KMS-11 (cell line): ENCODE data around the gene ENPP4.
"Not testable (repeated sequence)": the region's sequence is repeated elsewhere in the genome, so short reads cannot be mapped to it uniquely, and the experiment has no call there.

Experiments used
- H2AFZ ChIP-seq: fragments of 200-600 bp; sonication (generic); 2 replicates; pipeline ENCODE4 v1.6.1; 2016; ENCODE audit warnings: antibody characterized with exemption, mixed run types, low read depth
- H3K27ac ChIP-seq: fragments of 200-600 bp; sonication (generic); 2 replicates; pipeline ENCODE4 v1.6.1; 2016; ENCODE audit warnings: mild to moderate bottlenecking, mixed run types
- H3K27me3 ChIP-seq: fragments of 200-600 bp; sonication (generic); 2 replicates; pipeline ENCODE4 v1.6.1; 2017; ENCODE audit warnings: mild to moderate bottlenecking, low read depth, mixed run types, moderate library complexity; ENCODE audit not compliant: insufficient read depth
- H3K36me3 ChIP-seq: fragments of 200-600 bp; sonication (generic); 2 replicates; pipeline ENCODE4 v1.6.1; 2017; ENCODE audit warnings: mild to moderate bottlenecking, mixed run types; ENCODE audit not compliant: insufficient read depth
- H3K4me1 ChIP-seq: fragments of 200-600 bp; sonication (generic); 2 replicates; pipeline ENCODE4 v1.6.1; 2016; ENCODE audit warnings: mild to moderate bottlenecking, low read depth, mixed run types; ENCODE audit not compliant: poor library complexity, severe bottlenecking
- H3K4me2 ChIP-seq: fragments of 200-600 bp; sonication (generic); 2 replicates; pipeline ENCODE4 v1.7.0; 2016; ENCODE audit warnings: mild to moderate bottlenecking, mixed run types
- H3K4me3 ChIP-seq: fragments of 200-600 bp; sonication (generic); IDR thresholded peaks from 2 replicates; pipeline ENCODE4 v1.6.1; 2017; ENCODE audit warnings: low read depth, low read length, mixed read lengths; ENCODE audit not compliant: insufficient read depth
- H3K79me2 ChIP-seq: fragments of 200-600 bp; sonication (generic); 2 replicates; pipeline ENCODE4 v1.6.1; 2016; ENCODE audit warnings: low read depth, mixed run types; ENCODE audit not compliant: insufficient read depth
- H3K9ac ChIP-seq: fragments of 200-600 bp; sonication (generic); 2 replicates; pipeline ENCODE4 v1.6.1; 2016; ENCODE audit warnings: mild to moderate bottlenecking, mixed run types
- H4K20me1 ChIP-seq: fragments of 200-600 bp; sonication (generic); 2 replicates; pipeline ENCODE4 v1.6.1; 2016; ENCODE audit warnings: mild to moderate bottlenecking, mixed run types; ENCODE audit not compliant: insufficient read depth
- TF ChIP-seq, protein P1 (sequence below): fragments of 200-600 bp; sonication (generic); conservative IDR thresholded peaks from 2 replicates; pipeline ENCODE4 v1.6.1; 2017; ENCODE audit warnings: low read depth, mild to moderate bottlenecking, antibody characterized with exemption, low read length, moderate library complexity, mixed read lengths

ENPP4 gene

DNA sequence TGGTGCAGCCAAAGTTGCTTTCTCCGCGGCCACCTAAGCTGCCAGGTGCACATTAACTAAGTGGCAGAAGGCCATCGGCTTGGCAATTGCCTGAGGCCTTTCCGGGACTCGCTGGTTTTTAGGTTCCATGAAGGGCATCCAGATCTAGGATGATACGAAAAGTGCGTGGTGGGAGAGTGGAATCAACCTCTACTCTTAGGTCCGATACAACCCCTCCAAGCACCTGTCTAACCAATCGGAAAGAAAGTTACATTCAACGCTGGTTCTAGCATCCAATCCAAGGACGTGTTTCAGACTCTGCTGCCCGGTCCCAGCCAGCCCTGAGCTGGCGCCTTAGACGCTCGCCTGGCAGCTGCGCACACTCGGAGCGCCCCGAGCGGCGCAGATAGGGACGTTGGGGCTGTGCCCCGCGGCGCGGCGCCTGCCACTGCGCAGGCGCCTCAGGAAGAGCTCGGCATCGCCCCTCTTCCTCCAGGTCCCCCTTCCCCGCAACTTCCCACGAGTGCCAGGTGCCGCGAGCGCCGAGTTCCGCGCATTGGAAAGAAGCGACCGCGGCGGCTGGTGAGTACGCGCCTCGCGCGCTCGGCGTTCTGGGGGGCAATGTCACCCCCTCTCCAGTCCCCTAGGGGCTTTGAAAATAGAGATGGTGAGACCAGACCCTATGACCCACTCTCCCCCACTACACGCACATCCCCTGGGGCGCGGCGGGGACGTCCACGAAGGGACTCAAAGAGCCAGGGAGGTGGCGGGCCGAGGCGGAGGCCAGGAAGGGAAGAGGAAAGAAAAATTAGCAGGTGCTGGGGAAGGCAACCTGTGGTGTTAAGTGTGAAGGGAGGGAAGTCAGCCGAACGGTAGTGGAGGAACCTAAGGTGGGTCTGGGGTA lies at the start of gene ENPP4:
Gene ENPP4 (plus strand): TSS at position 361 of the 883 bp plus-strand sequence. CDS start 9,595 bp downstream, outside the sequence.
- Histone ChIP-seq H3K4me2 (peak within 1 kb of the TSS; percentile 97), H3K27me3 (no peaks in the 10 kb centered on the region), H3K4me3 (no peak within 1 kb of the TSS), H4K20me1 (no peaks in the 10 kb centered on the region), H3K79me2 (peaks cover 5% of the 10 kb centered on the region), H3K27ac (no peak within 1 kb of the TSS), H3K4me1 (peaks cover 15% of the 10 kb centered on the region), H3K36me3 (no peaks in the 10 kb centered on the region), H2AFZ (peak within 1 kb of the TSS; percentile 99), H3K9ac (peak within 1 kb of the TSS; percentile 68)
- TF ChIP-seq, protein P1, sequence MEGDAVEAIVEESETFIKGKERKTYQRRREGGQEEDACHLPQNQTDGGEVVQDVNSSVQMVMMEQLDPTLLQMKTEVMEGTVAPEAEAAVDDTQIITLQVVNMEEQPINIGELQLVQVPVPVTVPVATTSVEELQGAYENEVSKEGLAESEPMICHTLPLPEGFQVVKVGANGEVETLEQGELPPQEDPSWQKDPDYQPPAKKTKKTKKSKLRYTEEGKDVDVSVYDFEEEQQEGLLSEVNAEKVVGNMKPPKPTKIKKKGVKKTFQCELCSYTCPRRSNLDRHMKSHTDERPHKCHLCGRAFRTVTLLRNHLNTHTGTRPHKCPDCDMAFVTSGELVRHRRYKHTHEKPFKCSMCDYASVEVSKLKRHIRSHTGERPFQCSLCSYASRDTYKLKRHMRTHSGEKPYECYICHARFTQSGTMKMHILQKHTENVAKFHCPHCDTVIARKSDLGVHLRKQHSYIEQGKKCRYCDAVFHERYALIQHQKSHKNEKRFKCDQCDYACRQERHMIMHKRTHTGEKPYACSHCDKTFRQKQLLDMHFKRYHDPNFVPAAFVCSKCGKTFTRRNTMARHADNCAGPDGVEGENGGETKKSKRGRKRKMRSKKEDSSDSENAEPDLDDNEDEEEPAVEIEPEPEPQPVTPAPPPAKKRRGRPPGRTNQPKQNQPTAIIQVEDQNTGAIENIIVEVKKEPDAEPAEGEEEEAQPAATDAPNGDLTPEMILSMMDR: no peak

- H4K20me1 ChIP-seq: no peaks in the 10 kb centered on the region
- no peaks in the 10 kb centered on the region for H3K27me3 ChIP-seq
- no peak overlapping the region for H2AFZ ChIP-seq
- H3K27ac ChIP-seq: no peak overlapping the region
- no peak overlapping the region for H3K9ac ChIP-seq
- H3K4me2 ChIP-seq: no peak overlapping the region
- no peak overlapping the region for H3K4me3 ChIP-seq
- TF ChIP-seq, protein P1: no peak
- H3K79me2 ChIP-seq: no peaks in the 10 kb centered on the region
- no peaks in the 10 kb centered on the region for H3K36me3 ChIP-seq
- H3K4me1 ChIP-seq: peaks cover 4% of the 10 kb centered on the region
These were observed 49.7 kb upstream of the ENPP4 start for GRCh38 chr6:46080111-46080510.

- not testable (repeated sequence) for H3K4me2 ChIP-seq, H3K4me3 ChIP-seq, H2AFZ ChIP-seq, H3K27me3 ChIP-seq, H3K4me1 ChIP-seq, H4K20me1 ChIP-seq, H3K9ac ChIP-seq, H3K36me3 ChIP-seq, H3K79me2 ChIP-seq, H3K27ac ChIP-seq
These were observed 44.1 kb upstream of the ENPP4 start for GRCh38 chr6:46085688-46086087.

- Histone ChIP-seq H4K20me1 (no peaks in the 10 kb centered on the region), H3K27ac (no peak overlapping the region), H3K4me2 (no peak overlapping the region), H3K36me3 (no peaks in the 10 kb centered on the region), H2AFZ (no peak overlapping the region), H3K79me2 (no peaks in the 10 kb centered on the region), H3K4me1 (no peaks in the 10 kb centered on the region), H3K27me3 (no peaks in the 10 kb centered on the region), H3K4me3 (no peak overlapping the region), H3K9ac (no peak overlapping the region)
- TF ChIP-seq, protein P1: peak; percentile 94
These were observed 39.4 kb upstream of the ENPP4 start for GRCh38 chr6:46090115-46091079.
